ENCODE data around the gene CABYR.

DNA sequence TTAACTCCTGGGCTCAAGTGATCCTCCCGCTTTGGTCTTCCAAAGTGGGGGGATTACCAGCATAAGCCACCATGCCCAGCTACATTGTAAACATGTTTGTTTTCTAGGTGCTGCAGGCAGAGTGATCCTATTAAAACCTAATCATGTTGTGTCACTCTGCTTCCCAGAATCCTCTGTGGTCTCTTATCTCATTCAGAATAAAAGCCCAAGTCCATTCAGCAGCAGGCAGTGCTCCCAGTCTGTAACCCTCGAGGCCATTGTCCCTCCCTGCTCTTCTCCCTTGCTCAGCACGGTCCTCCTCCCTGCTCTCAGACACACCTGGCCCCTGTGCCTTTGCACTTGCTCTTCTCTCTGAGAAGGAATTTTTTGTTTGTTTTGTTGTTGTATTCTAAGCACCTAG, 11.1 kb upstream of the CABYR start:
- TF ChIP-seq, protein P1, sequence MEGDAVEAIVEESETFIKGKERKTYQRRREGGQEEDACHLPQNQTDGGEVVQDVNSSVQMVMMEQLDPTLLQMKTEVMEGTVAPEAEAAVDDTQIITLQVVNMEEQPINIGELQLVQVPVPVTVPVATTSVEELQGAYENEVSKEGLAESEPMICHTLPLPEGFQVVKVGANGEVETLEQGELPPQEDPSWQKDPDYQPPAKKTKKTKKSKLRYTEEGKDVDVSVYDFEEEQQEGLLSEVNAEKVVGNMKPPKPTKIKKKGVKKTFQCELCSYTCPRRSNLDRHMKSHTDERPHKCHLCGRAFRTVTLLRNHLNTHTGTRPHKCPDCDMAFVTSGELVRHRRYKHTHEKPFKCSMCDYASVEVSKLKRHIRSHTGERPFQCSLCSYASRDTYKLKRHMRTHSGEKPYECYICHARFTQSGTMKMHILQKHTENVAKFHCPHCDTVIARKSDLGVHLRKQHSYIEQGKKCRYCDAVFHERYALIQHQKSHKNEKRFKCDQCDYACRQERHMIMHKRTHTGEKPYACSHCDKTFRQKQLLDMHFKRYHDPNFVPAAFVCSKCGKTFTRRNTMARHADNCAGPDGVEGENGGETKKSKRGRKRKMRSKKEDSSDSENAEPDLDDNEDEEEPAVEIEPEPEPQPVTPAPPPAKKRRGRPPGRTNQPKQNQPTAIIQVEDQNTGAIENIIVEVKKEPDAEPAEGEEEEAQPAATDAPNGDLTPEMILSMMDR (IDR thresholded peaks at IDR 0.05): no peak
- no peak for TF ChIP-seq POLR2A (IDR thresholded peaks at IDR 0.05)
